SK-N-SH treated with all-trans-retinoic acid at 6 μM for 48 hours (cell line): ENCODE measurements around the gene TDO2.

Experiments
- OSR1 ChIP-seq: fragments of 250-450 bp; sonication (Bioruptor Pico); IDR thresholded peaks from 2 replicates; pipeline ENCODE4 v1.8.0; 2022; ENCODE audit warnings: moderate library complexity, mild to moderate bottlenecking, inconsistent platforms
- ZNF70 ChIP-seq: fragments of 450-650 bp; formaldehyde crosslinking; IDR thresholded peaks from 2 replicates; pipeline ENCODE4 v1.5.0; 2020; ENCODE audit warnings: mild to moderate bottlenecking, moderate library complexity

GRCh38 chr4:155907556-155907955 lies 4.1 kb downstream of the TDO2 start:
- no peak for TF ChIP-seq OSR1 (CRISPR knock-in tag)
- TF ChIP-seq ZNF70, result no peak
